Right cardiac atrium (tissue), 5 donors: ENCODE data around the gene FBF1. TPM values are rescaled to one million over a fixed set of nuclear protein-coding genes. Genes with fewer than 3 reads are reported as not detected.

Source experiments
- polyA plus RNA-seq: library from polyadenylated mRNA; stranded (reverse); fragments of 200-250 nt; gene quantifications from one replicate; pipeline ENCODE4 v1.2.3, GENCODE V29; 2013
- total RNA-seq, 4 donors: library from RNA; stranded (reverse); fragmentation: NEBNext Ultra II Directional; extraction: Animal tissue kit (Norgen Biotek cat#: 25700); gene quantifications; one replicate each; pipeline ENCODE4 v1.2.1, GENCODE V29; 2021
- donor health status: healthy with polysubstance abuse.
- donor health status: DM: no; HTN: yes; CAD: no.
- donor health status: DM: no; HTN: no; CAD: no.
- donor health status: DM: no; HTN: yes; CAD: no; lungs with severe emphysema.
- donor health status: DM: yes; HTN: yes; CAD: no.

Gene FBF1
- total and polyA plus RNA-seq, 5 donors = 4.8 to 5.5 (median 5.0) TPM

Other genes with a start within 250 kb of the FBF1 start
- gene ITGB4, start 219.6 kb downstream of the FBF1 start, total RNA-seq = 10 to 100 TPM; 19.9 to 29.7 (median 23.6) TPM
- 12.7 TPM for gene ITGB4, start 219.6 kb downstream of the FBF1 start, polyA plus RNA-seq
- 10 to 100 TPM; 15.9 to 19.5 (median 17.3) TPM for gene GALK1, start 175.8 kb downstream of the FBF1 start, total RNA-seq
- 22.6 TPM for gene GALK1, start 175.8 kb downstream of the FBF1 start, polyA plus RNA-seq
- 10 to 100 TPM; 18.2 to 22.5 (median 19.9) TPM for gene UNK, start 156.2 kb downstream of the FBF1 start, total RNA-seq
- gene UNK, start 156.2 kb downstream of the FBF1 start, polyA plus RNA-seq = 20.8 TPM
- 10 to 100 TPM; 12.6 to 30.4 (median 27.4) TPM for gene UNC13D, start 96.6 kb downstream of the FBF1 start, total RNA-seq
- 18.8 TPM for gene UNC13D, start 96.6 kb downstream of the FBF1 start, polyA plus RNA-seq
- 100 to 1,000 TPM; 112 to 128 (median 118) TPM for gene WBP2, start 85.7 kb downstream of the FBF1 start, total RNA-seq
- gene WBP2, start 85.7 kb downstream of the FBF1 start, polyA plus RNA-seq = 109 TPM
- gene TRIM47, start 62.5 kb downstream of the FBF1 start, total RNA-seq = 10 to 100 TPM; 24.1 to 25.9 (median 25.3) TPM
- 19.2 TPM for gene TRIM47, start 62.5 kb downstream of the FBF1 start, polyA plus RNA-seq
- gene TRIM65, start 44.1 kb downstream of the FBF1 start, total RNA-seq = 10 to 100 TPM in 1 of 4 donors, 1 to 10 TPM in 3; 5.7 to 10.7 (median 7.7) TPM
- 7.9 TPM for gene TRIM65, start 44.1 kb downstream of the FBF1 start, polyA plus RNA-seq
- gene MRPL38, start 36.2 kb downstream of the FBF1 start, total RNA-seq = 10 to 100 TPM; 64.1 to 94.2 (median 83.8) TPM
- 57.9 TPM for gene MRPL38, start 36.2 kb downstream of the FBF1 start, polyA plus RNA-seq
- gene ACOX1, start 38.1 kb upstream of the FBF1 start, total RNA-seq = 10 to 100 TPM; 56.9 to 67.5 (median 62.3) TPM
- 18.7 TPM for gene ACOX1, start 38.1 kb upstream of the FBF1 start, polyA plus RNA-seq
- gene TEN1, start 38.2 kb upstream of the FBF1 start, total RNA-seq = 10 to 100 TPM in 2 of 4 donors, 1 to 10 TPM in 2; 8.5 to 12.1 (median 9.9) TPM
- 22.5 TPM for gene TEN1, start 38.2 kb upstream of the FBF1 start, polyA plus RNA-seq
- 1 to 10 TPM; 2.4 to 2.6 (median 2.5) TPM for gene CDK3, start 59.8 kb upstream of the FBF1 start, total RNA-seq
- gene CDK3, start 59.8 kb upstream of the FBF1 start, polyA plus RNA-seq = 2.9 TPM
- gene EVPL, start 86.3 kb upstream of the FBF1 start, total RNA-seq = under 1 TPM in 3 of 4 donors, not detected in 1; 0.06 to 0.09 (median 0.09) TPM
- 0.02 TPM for gene EVPL, start 86.3 kb upstream of the FBF1 start, polyA plus RNA-seq
- 10 to 100 TPM; 59.9 to 63.5 (median 61.5) TPM for gene SRP68, start 131.5 kb upstream of the FBF1 start, total RNA-seq
- gene SRP68, start 131.5 kb upstream of the FBF1 start, polyA plus RNA-seq = 34.6 TPM
- not detected for gene GALR2, start 133.7 kb upstream of the FBF1 start, total RNA-seq
- not detected for gene GALR2, start 133.7 kb upstream of the FBF1 start, polyA plus RNA-seq
- gene ZACN, start 138.1 kb upstream of the FBF1 start, total RNA-seq = not detected
- gene ZACN, start 138.1 kb upstream of the FBF1 start, polyA plus RNA-seq = 1.5 TPM
- gene EXOC7, start 162.7 kb upstream of the FBF1 start, total RNA-seq = 10 to 100 TPM; 74.5 to 93.5 (median 84.8) TPM
- gene EXOC7, start 162.7 kb upstream of the FBF1 start, polyA plus RNA-seq = 40.4 TPM
- gene FOXJ1, start 200.2 kb upstream of the FBF1 start, total RNA-seq = not detected
- not detected for gene FOXJ1, start 200.2 kb upstream of the FBF1 start, polyA plus RNA-seq